A673 (cell line): Measurements from ENCODE around the gene AGBL4.

Experiments
- EZH2 ChIP-seq: fragments of 200-600 bp; sonication (generic); IDR thresholded peaks from 2 replicates; pipeline ENCODE4 v1.6.1; 2017; ENCODE audit warnings: borderline replicate concordance, low read depth, mild to moderate bottlenecking, mixed read lengths, antibody characterized with exemption, low read length; ENCODE audit not compliant: poor library complexity, severe bottlenecking
- TF ChIP-seq, protein P1 (sequence below): fragments of 300-800, 200-600 bp; sonication (generic); conservative IDR thresholded peaks from 2 replicates; pipeline ENCODE4 v1.5.1; 2017; ENCODE audit warnings: low read depth, mild to moderate bottlenecking, antibody characterized with exemption, low read length, moderate library complexity, mixed read lengths

DNA sequence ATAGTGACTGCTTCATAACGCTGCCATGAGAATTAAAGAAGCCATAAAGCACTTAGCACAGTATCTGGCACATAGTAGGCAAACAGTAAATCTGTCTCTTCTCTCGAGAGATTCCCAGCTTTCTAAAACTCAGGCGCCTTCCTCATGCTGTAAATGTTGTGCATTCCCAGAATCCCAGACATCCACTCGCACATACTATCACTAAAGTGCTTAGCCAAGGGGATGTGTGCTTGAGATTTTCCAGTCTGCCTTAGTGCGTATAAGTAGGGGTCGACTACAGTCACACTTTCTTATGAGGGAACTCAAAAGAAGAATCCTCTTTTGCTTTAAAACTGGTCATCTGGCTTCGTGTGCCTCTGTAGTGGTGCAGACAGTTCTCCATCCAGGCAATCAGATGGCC lies 1453.2 kb downstream of the AGBL4 start:
- no peak for TF ChIP-seq EZH2
- TF ChIP-seq, protein P1, sequence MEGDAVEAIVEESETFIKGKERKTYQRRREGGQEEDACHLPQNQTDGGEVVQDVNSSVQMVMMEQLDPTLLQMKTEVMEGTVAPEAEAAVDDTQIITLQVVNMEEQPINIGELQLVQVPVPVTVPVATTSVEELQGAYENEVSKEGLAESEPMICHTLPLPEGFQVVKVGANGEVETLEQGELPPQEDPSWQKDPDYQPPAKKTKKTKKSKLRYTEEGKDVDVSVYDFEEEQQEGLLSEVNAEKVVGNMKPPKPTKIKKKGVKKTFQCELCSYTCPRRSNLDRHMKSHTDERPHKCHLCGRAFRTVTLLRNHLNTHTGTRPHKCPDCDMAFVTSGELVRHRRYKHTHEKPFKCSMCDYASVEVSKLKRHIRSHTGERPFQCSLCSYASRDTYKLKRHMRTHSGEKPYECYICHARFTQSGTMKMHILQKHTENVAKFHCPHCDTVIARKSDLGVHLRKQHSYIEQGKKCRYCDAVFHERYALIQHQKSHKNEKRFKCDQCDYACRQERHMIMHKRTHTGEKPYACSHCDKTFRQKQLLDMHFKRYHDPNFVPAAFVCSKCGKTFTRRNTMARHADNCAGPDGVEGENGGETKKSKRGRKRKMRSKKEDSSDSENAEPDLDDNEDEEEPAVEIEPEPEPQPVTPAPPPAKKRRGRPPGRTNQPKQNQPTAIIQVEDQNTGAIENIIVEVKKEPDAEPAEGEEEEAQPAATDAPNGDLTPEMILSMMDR: no peak
